ENCODE results near the gene SYT6.
"Not testable (repeated sequence)": the region's sequence is repeated elsewhere in the genome, so short reads cannot be mapped to it uniquely, and the experiment has no call there.

SYT6 gene

GRCh38 chr1:114091711-114092110 is 62.0 kb downstream of the SYT6 start:
- DNase-seq: no peak

- no peak for DNase-seq
Measured at GRCh38 chr1:114090738-114091505, 62.7 kb downstream of the SYT6 start.

DNA sequence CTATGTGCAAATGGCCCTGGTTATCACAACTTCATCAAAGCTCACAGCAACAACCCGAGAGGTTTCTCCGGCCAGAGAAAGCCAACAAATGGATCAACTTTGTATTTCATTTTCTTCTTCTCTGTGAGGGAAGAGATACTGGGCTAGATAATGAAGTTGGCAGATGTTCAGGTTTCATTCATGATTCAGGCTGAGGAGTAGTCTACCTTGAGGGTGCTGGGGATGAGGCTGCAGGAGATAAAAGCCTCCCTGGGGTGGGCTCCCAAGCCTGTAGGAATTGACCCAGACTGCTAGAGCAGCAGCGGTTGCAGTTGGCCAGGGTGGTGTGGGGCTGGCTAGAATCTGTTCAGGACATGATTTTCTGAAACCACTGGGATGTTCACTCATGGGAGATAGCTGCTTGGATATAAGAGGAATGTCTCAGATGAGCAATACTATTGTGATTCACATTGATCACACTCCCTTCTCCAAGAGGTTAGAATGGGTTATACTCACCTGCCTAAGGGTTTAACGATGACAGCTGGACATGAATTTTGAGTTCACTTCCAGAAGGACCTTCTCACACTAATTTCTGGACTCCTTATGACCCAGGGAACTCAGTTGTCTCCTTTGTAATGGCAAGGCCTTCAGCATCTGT is 64.0 kb downstream of the SYT6 start:
- no peak for DNase-seq

GRCh38 chr1:114088392-114089299 is 65.0 kb downstream of the SYT6 start:
- no peak for DNase-seq

DNA sequence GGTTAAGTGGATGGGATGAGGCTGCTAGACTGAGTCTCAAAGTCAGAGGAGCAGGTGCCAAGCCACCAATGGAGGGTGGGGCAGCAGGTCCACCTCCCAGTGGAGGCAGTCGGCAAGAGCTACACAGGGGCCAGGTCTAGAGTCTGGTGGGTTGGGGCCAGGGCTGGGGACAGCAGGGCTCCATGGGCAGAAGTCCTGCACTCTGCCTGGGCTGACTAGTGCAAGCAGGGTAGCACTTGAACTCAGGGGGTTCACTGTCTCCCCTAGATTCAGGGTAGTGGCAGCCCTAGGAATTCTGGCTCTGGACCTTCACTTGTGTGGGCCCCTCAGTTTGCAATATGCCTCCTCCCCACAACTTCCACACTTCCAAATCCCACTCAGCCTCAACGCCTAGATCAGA is 66.2 kb downstream of the SYT6 start:
- no peak for DNase-seq

DNA sequence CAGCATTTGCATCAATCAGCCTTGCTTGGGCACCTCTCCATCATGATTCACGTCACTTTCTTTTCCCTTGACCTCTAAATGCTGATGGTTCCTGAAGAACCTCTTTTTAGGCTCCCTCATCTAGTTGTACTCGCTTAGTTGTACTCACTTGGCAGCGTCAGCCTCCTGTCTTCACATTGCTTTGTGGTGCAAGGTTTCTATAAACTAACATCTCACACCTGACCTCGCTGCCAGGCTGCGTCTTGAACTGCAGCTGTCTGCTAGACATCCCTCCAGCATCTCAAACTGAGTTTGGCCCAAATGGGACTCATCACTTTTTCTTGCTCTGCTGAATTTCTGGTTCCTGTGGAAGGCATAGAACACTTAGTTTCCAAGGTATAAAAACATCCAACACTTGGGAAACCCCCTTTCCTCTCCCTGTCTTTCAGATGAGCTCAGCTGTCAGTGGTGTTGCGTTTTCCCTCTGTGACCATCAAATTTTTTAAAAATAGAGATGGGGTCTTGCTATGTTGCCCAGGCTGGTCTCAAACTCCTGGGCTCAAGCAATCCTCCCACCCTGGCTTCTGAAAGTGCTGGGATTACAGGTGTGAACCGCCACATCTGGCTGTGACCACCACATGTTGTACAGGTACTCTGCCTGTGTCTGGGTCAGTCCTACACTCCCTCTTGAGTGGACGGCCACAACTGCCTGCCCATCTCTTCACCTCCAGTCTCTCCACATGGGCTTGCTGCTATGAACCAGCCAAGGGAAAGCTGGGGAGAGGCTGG is 66.9 kb downstream of the SYT6 start:
- DNase-seq: no peak

DNA sequence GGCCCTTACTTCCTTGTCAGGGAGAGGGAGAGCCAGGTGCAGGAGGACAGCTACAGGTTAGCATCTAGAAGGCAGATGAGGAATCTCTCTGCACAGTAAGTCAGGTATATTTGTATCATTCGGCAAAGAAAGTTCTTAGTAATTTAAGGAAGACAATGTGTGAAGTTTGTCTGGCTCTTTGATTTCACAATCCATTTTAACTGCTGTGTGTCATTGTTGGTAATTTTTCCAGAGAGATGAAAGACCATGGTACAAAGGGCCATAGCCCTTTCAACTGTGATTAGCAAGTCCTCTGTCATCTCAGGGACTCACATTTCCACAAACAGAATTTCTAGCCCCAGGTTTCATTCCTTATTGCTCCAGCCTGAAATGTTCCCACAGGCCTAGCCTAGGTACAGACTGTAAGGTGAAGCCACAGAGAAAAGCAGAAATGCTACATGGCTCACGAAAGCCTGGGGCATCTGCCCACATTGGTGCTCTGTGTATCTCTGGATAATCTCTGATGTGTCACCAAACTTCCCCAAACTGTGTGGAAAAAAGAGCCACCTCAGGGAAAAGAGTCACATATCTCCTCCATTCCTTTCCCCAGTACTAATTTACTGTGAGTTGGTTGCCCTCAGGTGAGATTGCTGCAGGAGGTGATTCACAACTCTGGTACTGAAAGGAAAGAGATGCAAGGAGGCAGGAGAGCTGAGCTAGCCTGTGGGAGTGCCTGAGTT is 70.6 kb downstream of the SYT6 start:
- DNase-seq: no peak

GRCh38 chr1:114082304-114082630 is 71.4 kb downstream of the SYT6 start:
- DNase-seq: no peak

- DNase-seq: no peak
Measured at GRCh38 chr1:114081437-114082303, 72.0 kb downstream of the SYT6 start.

DNA sequence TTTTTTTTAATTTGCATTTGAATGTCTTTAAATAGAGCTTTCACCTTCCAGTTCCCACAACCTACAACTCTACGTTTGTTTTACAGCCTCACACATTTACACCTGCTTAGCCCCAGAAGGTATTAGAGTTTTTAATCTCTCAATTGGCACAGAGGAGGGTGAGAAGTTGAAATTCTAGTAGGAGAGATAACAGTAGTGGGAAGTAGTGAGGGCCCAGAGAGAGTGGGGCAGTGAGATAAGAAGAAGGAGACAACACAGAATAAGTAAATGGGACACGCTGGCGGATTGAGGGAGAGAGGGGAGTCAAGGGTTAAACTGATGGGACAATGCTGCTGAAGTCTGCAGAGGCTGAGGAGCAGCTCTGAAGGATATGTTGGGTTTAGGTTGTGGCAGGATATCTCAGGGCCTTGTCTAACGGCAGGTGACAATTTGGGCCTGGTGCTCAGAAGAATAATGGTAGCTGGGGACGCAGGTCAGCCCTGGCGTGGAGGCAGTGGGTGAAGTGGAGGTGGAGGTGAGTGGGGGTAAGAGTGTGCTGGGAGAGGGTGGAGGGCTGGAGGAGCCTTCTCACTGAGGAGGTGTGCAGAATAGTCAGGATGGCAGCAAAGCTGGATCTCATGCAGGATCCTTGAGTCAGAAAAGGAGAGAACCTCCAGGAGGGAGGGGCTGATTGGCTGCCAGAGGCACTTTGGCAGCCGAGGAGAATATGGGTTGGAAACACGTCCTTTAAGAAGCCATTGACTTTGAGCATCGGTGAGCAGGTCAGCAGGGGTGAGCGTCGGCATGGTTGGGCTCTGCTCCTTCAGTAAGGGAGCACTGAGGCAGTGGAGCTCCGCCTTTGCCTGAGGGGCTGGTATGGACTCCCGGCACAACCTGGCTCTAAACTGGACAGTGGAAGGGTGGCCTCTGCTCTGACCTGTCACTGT is 72.9 kb downstream of the SYT6 start:
- DNase-seq: no peak

DNA sequence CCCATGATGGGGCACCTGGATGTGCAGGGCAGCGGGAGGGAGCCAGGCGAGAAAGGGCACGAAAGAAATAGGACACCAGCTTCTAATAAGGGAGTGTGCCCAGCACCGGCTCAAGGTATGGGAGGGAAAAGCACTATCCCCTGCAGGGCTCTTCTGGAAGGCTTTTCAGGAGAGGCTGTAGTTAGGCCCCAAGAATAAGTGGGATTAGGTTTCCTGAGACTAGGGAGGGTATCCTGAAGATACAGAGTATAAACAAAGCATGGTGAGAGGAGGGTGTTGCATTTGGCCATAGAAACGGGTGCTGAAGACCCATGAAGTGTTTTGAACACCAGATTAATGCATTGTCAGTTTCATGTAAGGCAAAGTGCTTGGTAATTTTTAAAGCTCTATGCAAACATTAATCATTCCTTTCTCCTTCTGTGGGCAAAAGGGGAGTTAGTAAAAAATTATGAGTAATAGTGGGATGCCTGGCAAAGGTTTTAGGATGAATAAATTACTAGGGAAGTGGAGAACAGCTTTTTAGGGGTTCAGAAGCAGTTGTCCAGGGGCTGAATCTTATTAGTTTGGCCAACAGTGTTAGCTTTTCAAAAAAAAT is 74.0 kb downstream of the SYT6 start:
- DNase-seq: no peak

GRCh38 chr1:114078116-114078515 is 75.6 kb downstream of the SYT6 start:
- DNase-seq: no peak

GRCh38 chr1:114077188-114077587 is 76.5 kb downstream of the SYT6 start:
- no peak for DNase-seq

GRCh38 chr1:114076308-114076707 is 77.4 kb downstream of the SYT6 start:
- no peak for DNase-seq

- no peak for DNase-seq
Measured at GRCh38 chr1:114075546-114076242, 78.0 kb downstream of the SYT6 start.

DNA sequence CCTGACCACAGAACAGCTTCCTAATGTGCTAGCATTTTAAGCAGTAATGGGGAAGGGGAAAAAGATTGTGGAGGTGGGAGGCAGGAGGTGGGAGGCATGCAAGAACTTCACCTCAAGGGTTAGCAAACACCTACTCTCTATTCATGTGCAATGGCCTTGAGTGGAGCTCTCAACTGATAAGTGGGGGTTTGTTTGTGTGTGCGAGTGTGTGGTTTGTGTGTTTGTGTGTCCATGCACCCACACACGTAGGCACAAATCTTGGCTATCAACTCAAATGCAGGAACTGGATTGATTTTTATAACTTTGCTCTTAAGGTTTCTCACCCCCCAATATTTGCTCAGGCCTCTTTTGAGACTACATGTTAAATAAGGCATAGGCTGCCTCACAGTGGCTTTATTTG is 78.6 kb downstream of the SYT6 start:
- no peak for DNase-seq

GRCh38 chr1:114072246-114072645 is 81.4 kb downstream of the SYT6 start:
- DNase-seq: no peak

GRCh38 chr1:114069762-114070161 is 83.9 kb downstream of the SYT6 start:
- not testable (repeated sequence) for DNase-seq

DNA sequence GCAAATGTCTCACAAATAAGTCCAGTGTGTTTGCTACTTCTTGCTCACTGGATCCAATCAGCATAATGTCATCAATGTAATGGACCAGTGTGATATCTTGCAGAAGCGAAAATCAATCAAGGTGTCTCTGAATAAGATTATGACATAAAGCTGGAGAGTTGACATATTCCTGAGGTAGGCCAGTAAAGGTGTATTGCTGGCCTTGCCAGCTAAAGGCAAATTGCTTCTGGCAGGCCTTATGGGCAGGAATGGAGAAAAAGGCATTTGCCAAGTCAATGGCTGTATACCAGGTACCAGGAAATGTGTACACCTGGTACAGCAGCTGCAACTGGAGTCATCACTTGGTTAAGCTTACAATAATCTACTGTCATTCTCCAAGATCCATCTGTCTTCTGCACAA is 85.0 kb downstream of the SYT6 start:
- not testable (repeated sequence) for DNase-seq

All from activated naive CD4-positive, alpha-beta T cell treated with anti-CD3 and anti-CD28 coated beads, Interleukin-2, amount 50 U/mL, for 16 hours (primary cell).